K562 (cell line): Measurements from ENCODE around the gene SNAP23. TPM values are rescaled to one million over a fixed set of nuclear protein-coding genes. Genes with fewer than 3 reads are reported as not detected.

Source experiments
- ATAC-seq: fragments of 200-7000 bp; cut with Tn5 transposase; 3 replicates; pipeline ENCODE4 v1.9.1; 2020; ENCODE audit warnings: moderate library complexity
- BruUV-seq: library from RNA; stranded (reverse); fragments of 400-500 nt; replicated peaks from 2 replicates; lab custom pipeline; 2021; lab: Mats Ljungman, UMichigan
- CTCF ChIA-PET: fragments of 300-600 bp; formaldehyde crosslinking; extraction: SDS; loops from one replicate; lab custom pipeline; 2021; ENCODE audit warnings: low intra/inter-chr PET ratio; lab: Yijun Ruan, JAX
- POLR2A ChIA-PET: fragments of 300-600, 350-650 bp; sonication (Branson Sonifier 250); formaldehyde crosslinking; extraction: SDS; loops from one replicate; lab custom pipeline; 2021; ENCODE audit warnings: antibody characterized with exemption, inconsistent platforms; lab: Yijun Ruan, JAX
- DNase-seq, 4 experiments: peaks; one replicate each; pipeline versions ENCODE4 v3.0.0 to v3.0.0-alpha.2; 2011 to 2018; ENCODE audit warnings: low spot score in 3 of 4, mixed read lengths in 3 of 4; ENCODE audit errors: extremely low read depth in 1 of 4
- FAIRE-seq: peaks from 2 replicates; lab custom pipeline; 2011; peaks lifted over from hg19 to GRCh38; lab: Jason Lieb, UNC
- H2AFZ ChIP-seq: 2 replicates; pipeline ENCODE4 v1.6.0; 2011; ENCODE audit warnings: low read depth, low read length, control low read depth, inconsistent platforms
- H3K27ac ChIP-seq: fragments of 200-600 bp; 3 replicates; pipeline ENCODE4 v1.8.0; 2011; ENCODE audit warnings: low read depth, mild to moderate bottlenecking, control low read depth, inconsistent platforms, low read length, moderate library complexity, mixed read lengths; ENCODE audit errors: extremely low read depth
- H3K27me3 ChIP-seq, 2 experiments: fragments of 300-600 bp in 1 of 2; 2 replicates in 1 of 2; 3 replicates in 1 of 2; pipeline versions ENCODE4 v1.6.0 to v1.8.0; 2011; ENCODE audit warnings: inconsistent platforms in 2 of 2, low read length in 2 of 2, mild to moderate bottlenecking in 1 of 2, mixed read lengths in 1 of 2, moderate library complexity in 1 of 2; ENCODE audit not compliant: control insufficient read depth in 2 of 2, insufficient read depth in 2 of 2
- H3K36me3 ChIP-seq: fragments of 300-600 bp; 3 replicates; pipeline ENCODE4 v1.8.0; 2011; ENCODE audit warnings: mild to moderate bottlenecking, low read length, inconsistent platforms; ENCODE audit not compliant: control insufficient read depth, insufficient read depth
- H3K4me1 ChIP-seq, 2 experiments: fragments of 200-600 bp in 1 of 2; replicated peaks in 1 of 2; 2 replicates in 1 of 2; 3 replicates in 1 of 2; pipeline versions ENCODE4 v1.5.1 to v1.8.0; 2011; ENCODE audit warnings: inconsistent platforms in 2 of 2, low read length in 2 of 2, mild to moderate bottlenecking in 1 of 2, mixed read lengths in 1 of 2, moderate library complexity in 1 of 2; ENCODE audit not compliant: control insufficient read depth in 2 of 2, insufficient read depth in 2 of 2
- H3K4me2 ChIP-seq: 2 replicates; pipeline ENCODE4 v1.6.1; 2011; ENCODE audit warnings: low read length, control low read depth, inconsistent platforms, mixed read lengths; ENCODE audit not compliant: insufficient read depth
- H3K4me3 ChIP-seq: fragments of 200-600 bp; sonication (generic), shearing (Covaris generic); 2 replicates; pipeline ENCODE4 v1.5.1; 2016; ENCODE audit warnings: control low read depth, inconsistent platforms
- H3K79me2 ChIP-seq: fragments of 200-600 bp; 3 replicates; pipeline ENCODE4 v1.8.0; 2011; ENCODE audit warnings: low read length, inconsistent platforms; ENCODE audit not compliant: control insufficient read depth, insufficient read depth
- H3K9ac ChIP-seq, 2 experiments: 2 replicates each; pipeline versions ENCODE4 v1.6.0 to v1.6.1; 2011; ENCODE audit warnings: low read depth in 2 of 2, low read length in 2 of 2, control low read depth in 1 of 2, inconsistent platforms in 1 of 2, mild to moderate bottlenecking in 1 of 2, mixed read lengths in 1 of 2; ENCODE audit not compliant: insufficient read depth in 1 of 2
- H3K9me1 ChIP-seq: one replicate; pipeline ENCODE4 v1.6.0; 2011; ENCODE audit warnings: inconsistent platforms, mild to moderate bottlenecking, low read length, moderate library complexity; ENCODE audit not compliant: control insufficient read depth, insufficient read depth
- H3K9me3 ChIP-seq: replicated peaks from 2 replicates; pipeline ENCODE4 v1.5.1; 2011; ENCODE audit warnings: low read depth, low read length, inconsistent platforms; ENCODE audit not compliant: control insufficient read depth, insufficient read depth
- H4K20me1 ChIP-seq: replicated peaks from 2 replicates; pipeline ENCODE4 v1.6.1; 2011; ENCODE audit warnings: low read length, inconsistent platforms, mixed read lengths; ENCODE audit not compliant: control insufficient read depth, insufficient read depth
- CEBPZ ChIP-seq: fragments of 150-350 bp; IDR thresholded peaks from 2 replicates; pipeline ENCODE4 v1.6.1; 2014; ENCODE audit warnings: low read depth, mild to moderate bottlenecking, low read length, borderline replicate concordance
- EP300 ChIP-seq: IDR thresholded peaks from 2 replicates; pipeline ENCODE4 v1.6.1; 2012; ENCODE audit warnings: low read length, improper control_type of control experiment
- GABPB1 ChIP-seq: sonication (generic); formaldehyde crosslinking; IDR thresholded peaks from 2 replicates; pipeline ENCODE4 v1.8.0; 2022; ENCODE audit warnings: mild to moderate bottlenecking, missing genetic modification reagents
- HMBOX1 ChIP-seq: sonication (generic); IDR thresholded peaks from 2 replicates; pipeline ENCODE4 v1.6.1; 2016
- HMG20A ChIP-seq: fragments of 450-650 bp; formaldehyde crosslinking; conservative IDR thresholded peaks from 2 replicates; pipeline ENCODE4 v1.4.0; 2020; ENCODE audit warnings: mild to moderate bottlenecking, mixed read lengths
- HNRNPLL ChIP-seq: fragments of 200-400 bp; formaldehyde crosslinking; IDR thresholded peaks from 2 replicates; pipeline ENCODE4 v1.6.1; 2017; ENCODE audit warnings: low read length, low read depth, mild to moderate bottlenecking; ENCODE audit not compliant: poor library complexity, severe bottlenecking
- KDM1A ChIP-seq, 2 experiments: fragments of 450-650 bp; IDR thresholded peaks; 2 replicates each; pipeline ENCODE4 v1.6.1; 2016; ENCODE audit warnings: mild to moderate bottlenecking in 2 of 2
- SAP30 ChIP-seq: fragments of 200-600 bp; sonication (generic); IDR thresholded peaks from 2 replicates; pipeline ENCODE4 v1.6.1; 2012; ENCODE audit warnings: borderline replicate concordance, low read depth, mild to moderate bottlenecking, moderate library complexity, low read length, control low read depth, inconsistent platforms; ENCODE audit not compliant: insufficient read depth, poor library complexity, severe bottlenecking
- SPI1 ChIP-seq: IDR thresholded peaks from 2 replicates; pipeline ENCODE4 v1.6.1; 2011; ENCODE audit warnings: low read depth, low read length, control low read depth, borderline replicate concordance
- TAL1 ChIP-seq: fragments of 450-650 bp; IDR thresholded peaks from 2 replicates; pipeline ENCODE4 v1.6.1; 2016; ENCODE audit warnings: mild to moderate bottlenecking
- ZBED1 ChIP-seq: IDR thresholded peaks from 2 replicates; pipeline ENCODE4 v1.6.1; 2014
- ZNF124 ChIP-seq: sonication (generic); formaldehyde crosslinking; IDR thresholded peaks from 2 replicates; pipeline ENCODE4 v1.8.1; 2022; ENCODE audit warnings: missing genetic modification reagents
- ZNF347 ChIP-seq: fragments of 450-650 bp; formaldehyde crosslinking; IDR thresholded peaks from 2 replicates; pipeline ENCODE4 v1.4.0; 2020; ENCODE audit warnings: low read depth, mild to moderate bottlenecking, moderate library complexity
- ZNF561 ChIP-seq: fragments of 450-650 bp; formaldehyde crosslinking; conservative IDR thresholded peaks from 2 replicates; pipeline ENCODE4 v1.4.0; 2020; ENCODE audit warnings: mild to moderate bottlenecking, moderate library complexity
- ZNF57 ChIP-seq: fragments of 450-650 bp; formaldehyde crosslinking; IDR thresholded peaks from 2 replicates; pipeline ENCODE4 v1.4.0; 2020; ENCODE audit warnings: mild to moderate bottlenecking, moderate library complexity
- WGBS: fragments of 100-300 bp; shearing (Covaris generic); methylation state at CpG from one replicate; pipeline ENCODE4 v1.1.6; 2016; ENCODE audit warnings: low coverage, mixed read lengths; ENCODE audit not compliant: insufficient coverage; ENCODE audit errors: missing lambda C conversion rate; 5-methylcytosine and 5-hydroxymethylcytosine counted together
- in situ Hi-C: fragments of 300-500 bp; cut with MboI; formaldehyde crosslinking; loops from 4 replicates; pipeline ENCODE4 v1.15.0; 2018; ENCODE audit warnings: inconsistent platforms, mixed read lengths
- intact Hi-C: fragments of 100-400 bp; cut with micrococcal nuclease; formaldehyde crosslinking; loops from 2 replicates; pipeline ENCODE4 v1.14.2; 2022
- polyA plus RNA-seq, 8 experiments: library from polyadenylated mRNA; depleted of rRNA in 4 of 8; stranded (reverse) in 5 of 8; unstranded in 3 of 8; fragments of >200 nt; fragmentation: Nextera tagmentation in 2 of 8; fragmentation: Illumina TruSeq in 1 of 8; extraction: Ambion mirVana in 2 of 8; extraction: Trizol in 1 of 8; gene quantifications; 2 replicates each; pipeline versions ENCODE4 v1.2.1 to v1.2.3, GENCODE V29; 2011 to 2014; ENCODE audit warnings: inconsistent platforms in 1 of 8, missing spikeins in 1 of 8
- total RNA-seq, 7 experiments: library from RNA; depleted of rRNA in 6 of 7; stranded (reverse); fragments of >200 nt in 6 of 7; fragmentation: Illumina TruSeq in 2 of 7; extraction: Trizol in 2 of 7; gene quantifications; 2 replicates each; pipeline versions ENCODE4 v1.2.1 to v1.2.3, GENCODE V29; 2011 to 2021; ENCODE audit warnings: low replicate concordance in 1 of 7

Gene SNAP23
- total and polyA plus RNA-seq, 9 of the 15 experiments (the other 6 are each of a cell fraction or from before 2014, with no cell fraction given) = 78.9 to 168 (median 117) TPM

GRCh38 chr15:42528970-42529369 lies 33.5 kb downstream of the SNAP23 start (continued):
- TF ChIP-seq CEBPZ = no peak
- TF ChIP-seq ZNF57 (CRISPR knock-in tag) = no peak
- TF ChIP-seq SAP30 = no peak
- TF ChIP-seq HNRNPLL = no peak
- TF ChIP-seq TAL1 = no peak

DNA sequence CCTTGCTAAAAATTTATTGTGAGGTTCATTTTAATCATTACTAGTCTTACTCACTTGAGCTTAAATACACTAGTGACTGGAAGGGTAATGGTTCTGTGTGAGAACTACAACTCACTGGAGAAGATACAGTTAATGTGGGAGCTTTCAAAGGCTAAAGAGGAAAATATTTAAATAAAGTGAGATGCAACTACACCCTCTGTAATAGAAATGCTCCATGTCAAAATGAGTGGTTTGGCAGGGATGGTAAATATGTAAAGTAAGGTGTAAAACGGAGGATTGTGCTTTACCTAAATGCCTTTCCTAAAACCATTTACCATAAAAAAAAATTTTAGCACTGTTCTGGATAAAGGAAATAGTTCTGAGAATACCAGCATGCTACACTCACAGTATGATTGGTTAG lies 37.8 kb downstream of the SNAP23 start:
- Histone ChIP-seq H2AFZ (no peak overlapping the region), H3K27me3 (no peaks in the 10 kb centered on the region), H3K4me2 (no peak overlapping the region), H3K36me3 (peaks cover 47% of the 10 kb centered on the region), H3K4me1 (no peaks in the 10 kb centered on the region; a peak in 2 of 5 replicates), H3K9ac (no peak overlapping the region), H3K27ac (no peak overlapping the region), H3K4me3 (no peak overlapping the region), H4K20me1 (no peaks in the 10 kb centered on the region), H3K79me2 (no peaks in the 10 kb centered on the region), H3K9me3 (no peaks in the 10 kb centered on the region), H3K9me1 (no peaks in the 10 kb centered on the region)
- intact Hi-C loops (no loop called here), in situ Hi-C loops (no loop called here)
- FAIRE-seq (no peak), DNase-seq (no peak), ATAC-seq (no peak)
- WGBS = 56% methylated on average over 1 of the region's 1 CpG
- no peak for TF ChIP-seq EP300
- no peak for TF ChIP-seq ZNF561 (CRISPR knock-in tag)
- no peak for TF ChIP-seq SPI1
- no peak for TF ChIP-seq ZBED1
- TF ChIP-seq HMBOX1 = no peak
- no peak for TF ChIP-seq ZNF124 (CRISPR knock-in tag)
- TF ChIP-seq TAL1 = no peak
- no peak for TF ChIP-seq GABPB1 (CRISPR knock-in tag)
- TF ChIP-seq SAP30 = no peak
- no peak for TF ChIP-seq HMG20A (CRISPR knock-in tag)
- no peak for TF ChIP-seq KDM1A (IDR thresholded peaks at IDR 0.05)
- no peak for TF ChIP-seq ZNF347 (CRISPR knock-in tag)
- no TSS peak for BruUV-seq
- ChIA-PET POLR2A (interaction anchor here (4.5 kb wide), 1 partner anchor 13 kb away, joined by 31 read pairs; the partner anchor contains the start of gene LRRC57), CTCF (no interaction called here)
